K562 (cell line): ENCODE measurements around the gene MFAP3. TPM values are rescaled to one million over a fixed set of nuclear protein-coding genes. Genes with fewer than 3 reads are reported as not detected.

Experiments used
- ATF7 ChIP-seq: fragments of 450-650 bp; IDR thresholded peaks from 2 replicates; pipeline ENCODE4 v1.7.1; 2014; ENCODE audit warnings: mild to moderate bottlenecking, moderate library complexity
- ELK1 ChIP-seq: sonication (generic); formaldehyde crosslinking; IDR thresholded peaks from 2 replicates; pipeline ENCODE4 v1.8.1; 2022; ENCODE audit warnings: missing genetic modification reagents
- HMGXB4 ChIP-seq: sonication (generic); formaldehyde crosslinking; IDR thresholded peaks from 2 replicates; pipeline ENCODE4 v1.8.1; 2023; ENCODE audit warnings: mild to moderate bottlenecking, missing genetic modification reagents
- ID3 ChIP-seq, 2 experiments: fragments of 250-450 bp in 1 of 2; fragments of 450-650 bp in 1 of 2; sonication (Bioruptor Pico) in 1 of 2; IDR thresholded peaks; 2 replicates each; pipeline versions ENCODE4 v1.6.1 to v1.8.0; 2016 to 2021; ENCODE audit warnings: mild to moderate bottlenecking in 2 of 2, moderate library complexity in 2 of 2, missing compliant biosample characterization in 1 of 2, missing genetic modification characterization in 1 of 2
- KAT7 ChIP-seq: sonication (generic); formaldehyde crosslinking; IDR thresholded peaks from 2 replicates; pipeline ENCODE4 v1.8.0; 2022; ENCODE audit warnings: missing genetic modification reagents, mild to moderate bottlenecking, borderline replicate concordance
- KDM5B ChIP-seq: fragments of 200-600 bp; sonication (generic); IDR thresholded peaks from 2 replicates; pipeline ENCODE4 v1.6.1; 2012; ENCODE audit warnings: low read depth, mild to moderate bottlenecking, moderate library complexity, low read length, control low read depth, inconsistent platforms; ENCODE audit not compliant: insufficient replicate concordance
- PTRF ChIP-seq: fragments of 450-650 bp; IDR thresholded peaks from 2 replicates; pipeline ENCODE4 v1.6.1; 2016; ENCODE audit warnings: mild to moderate bottlenecking, missing genetic modification characterization, missing compliant biosample characterization
- ZBTB8A ChIP-seq: fragments of 450-650 bp; IDR thresholded peaks from 2 replicates; pipeline ENCODE4 v1.6.1; 2018; ENCODE audit warnings: mild to moderate bottlenecking, moderate library complexity; ENCODE audit not compliant: partially characterized antibody
- ZNF318 ChIP-seq, 2 experiments: fragments of 450-650 bp; IDR thresholded peaks; 2 replicates each; pipeline ENCODE4 v1.6.1; 2016; ENCODE audit warnings: mild to moderate bottlenecking in 2 of 2, borderline replicate concordance in 1 of 2, low read depth in 1 of 2, moderate library complexity in 1 of 2
- ZNF408 ChIP-seq: fragments of 250-450 bp; sonication (Bioruptor Pico); IDR thresholded peaks from 2 replicates; pipeline ENCODE4 v1.4.0; 2020; ENCODE audit warnings: low read depth, mild to moderate bottlenecking, moderate library complexity
- polyA plus RNA-seq, 8 experiments: library from polyadenylated mRNA; depleted of rRNA in 4 of 8; stranded (reverse) in 5 of 8; unstranded in 3 of 8; fragments of >200 nt; fragmentation: Nextera tagmentation in 2 of 8; fragmentation: Illumina TruSeq in 1 of 8; extraction: Ambion mirVana in 2 of 8; extraction: Trizol in 1 of 8; gene quantifications; 2 replicates each; pipeline versions ENCODE4 v1.2.1 to v1.2.3, GENCODE V29; 2011 to 2014; ENCODE audit warnings: inconsistent platforms in 1 of 8, missing spikeins in 1 of 8
- total RNA-seq, 7 experiments: library from RNA; depleted of rRNA in 6 of 7; stranded (reverse); fragments of >200 nt in 6 of 7; fragmentation: Illumina TruSeq in 2 of 7; extraction: Trizol in 2 of 7; gene quantifications; 2 replicates each; pipeline versions ENCODE4 v1.2.1 to v1.2.3, GENCODE V29; 2011 to 2021; ENCODE audit warnings: low replicate concordance in 1 of 7

MFAP3 gene
- total and polyA plus RNA-seq, 9 of the 15 experiments (the other 6 are each of a cell fraction or from before 2014, with no cell fraction given), result 9.5 to 39.1 (median 20.7) TPM

- TF ChIP-seq ID3 (CRISPR knock-in tag; IDR thresholded peaks at IDR 0.05), result no peak
- TF ChIP-seq ID3 (tag; IDR thresholded peaks at IDR 0.05), result no peak
- TF ChIP-seq ATF7, result peak; percentile 70; the same call in 1 of the 2 replicates
- no peak for TF ChIP-seq ZNF318 (IDR thresholded peaks at IDR 0.05; ENCODE audit: borderline replicate concordance in 1 of 2, low read depth in 1 of 2)
- TF ChIP-seq ZNF408 (CRISPR knock-in tag), result no peak
- TF ChIP-seq PTRF, result no peak
- no peak for TF ChIP-seq ZBTB8A
- TF ChIP-seq KAT7, result no peak; the same call in 1 of the 2 replicates
- TF ChIP-seq ELK1 (CRISPR knock-in tag), result no peak
- TF ChIP-seq KDM5B, result peak; percentile 90
- peak; percentile 75; the same call in 1 of the 2 replicates for TF ChIP-seq HMGXB4 (CRISPR knock-in tag)
These were observed at the start of gene MFAP3, which contains the start of gene FAM114A2 (continued) for GRCh38 chr5:154038707-154039457.
